Keratinocyte (primary cell): ENCODE data around the gene CNGA4. TPM values are rescaled to one million over a fixed set of nuclear protein-coding genes. Genes with fewer than 3 reads are reported as not detected.

Experiments used
- DNase-seq: peaks from one replicate; pipeline ENCODE4 v3.0.0-alpha.2; 2011; ENCODE audit warnings: low read depth, missing footprints, low spot score
- FAIRE-seq: peaks from 2 replicates; lab custom pipeline; 2011; peaks lifted over from hg19 to GRCh38; lab: Jason Lieb, UNC
- H2AFZ ChIP-seq: 2 replicates; pipeline ENCODE4 v1.6.0; 2012; ENCODE audit warnings: low read length, control low read depth, inconsistent platforms; ENCODE audit not compliant: control insufficient read depth
- H3K27ac ChIP-seq: 2 replicates; pipeline ENCODE4 v1.5.1; 2011; ENCODE audit warnings: low read length; ENCODE audit not compliant: control insufficient read depth, insufficient read depth
- H3K27me3 ChIP-seq: 3 replicates; pipeline ENCODE4 v1.6.0; 2011; ENCODE audit warnings: low read length; ENCODE audit not compliant: control insufficient read depth, insufficient read depth; ENCODE audit errors: extremely low read depth
- H3K36me3 ChIP-seq, 2 experiments: 2 replicates in 1 of 2; 3 replicates in 1 of 2; pipeline ENCODE4 v1.5.1; 2011; ENCODE audit warnings: low read length in 2 of 2, mild to moderate bottlenecking in 1 of 2; ENCODE audit not compliant: control insufficient read depth in 2 of 2, insufficient read depth in 2 of 2; ENCODE audit errors: extremely low read depth in 1 of 2
- H3K4me1 ChIP-seq: 3 replicates; pipeline ENCODE4 v1.5.1; 2011; ENCODE audit warnings: low read length; ENCODE audit not compliant: control insufficient read depth, insufficient read depth; ENCODE audit errors: extremely low read depth
- H3K4me2 ChIP-seq: 3 replicates; pipeline ENCODE4 v1.6.0; 2011; ENCODE audit warnings: low read depth, low read length; ENCODE audit not compliant: control insufficient read depth, insufficient read depth; ENCODE audit errors: extremely low read depth
- H3K4me3 ChIP-seq, 3 experiments: fragments of 200-600 bp in 1 of 3; sonication (generic) in 1 of 3; 2 replicates in 2 of 3; 3 replicates in 1 of 3; pipeline ENCODE4 v1.5.1; 2011 to 2016; ENCODE audit warnings: low read length in 3 of 3, mild to moderate bottlenecking in 3 of 3, control low read depth in 2 of 3, inconsistent platforms in 1 of 3, low read depth in 1 of 3, mixed read lengths in 1 of 3, mixed run types in 1 of 3, moderate library complexity in 1 of 3; ENCODE audit not compliant: control insufficient read depth in 2 of 3, insufficient read depth in 2 of 3; ENCODE audit errors: extremely low read depth in 1 of 3
- H3K79me2 ChIP-seq: 2 replicates; pipeline ENCODE4 v1.6.0; 2012; ENCODE audit warnings: low read length; ENCODE audit not compliant: control insufficient read depth, insufficient read depth
- H3K9ac ChIP-seq: 3 replicates; pipeline ENCODE4 v1.6.0; 2011; ENCODE audit warnings: low read length; ENCODE audit not compliant: control insufficient read depth, insufficient read depth; ENCODE audit errors: extremely low read depth
- H3K9me1 ChIP-seq: 3 replicates; pipeline ENCODE4 v1.6.0; 2011; ENCODE audit warnings: low read length; ENCODE audit not compliant: control insufficient read depth, insufficient read depth; ENCODE audit errors: extremely low read depth
- H3K9me3 ChIP-seq: 2 replicates; pipeline ENCODE4 v1.5.1; 2012; ENCODE audit warnings: low read depth, low read length; ENCODE audit not compliant: control insufficient read depth
- H4K20me1 ChIP-seq: 3 replicates; pipeline ENCODE4 v1.6.0; 2011; ENCODE audit warnings: low read length; ENCODE audit not compliant: control insufficient read depth, insufficient read depth; ENCODE audit errors: extremely low read depth
- EZH2 ChIP-seq: IDR thresholded peaks from one replicate; pipeline ENCODE4 v1.6.1; 2012; ENCODE audit warnings: inconsistent platforms, mild to moderate bottlenecking, low read length, moderate library complexity
- dilution Hi-C: fragments of 300-500 bp; cut with MboI; formaldehyde crosslinking; loops from one replicate; pipeline ENCODE4 v1.7.0; 2020; ENCODE audit warnings: low sequenced_read_pairs; ENCODE audit not compliant: extremely low pct_ligation_motif_present
- polyA plus RNA-seq, 5 experiments: library from polyadenylated mRNA; depleted of rRNA in 3 of 5; stranded (reverse) in 3 of 5; stranded (forward) in 1 of 5; unstranded in 1 of 5; fragments of >200 nt; gene quantifications; 1 replicate in 1 of 5; 2 replicates in 3 of 5; 3 replicates in 1 of 5; pipeline versions ENCODE4 v1.2.1 to v1.2.3, GENCODE V29; 2011 to 2012; ENCODE audit warnings: missing spikeins in 2 of 5, low read depth in 1 of 5, low replicate concordance in 1 of 5
- TF ChIP-seq, protein P1 (sequence below), 3 experiments: IDR thresholded peaks in 1 of 3; conservative IDR thresholded peaks in 1 of 3; optimal IDR thresholded peaks in 1 of 3; 2 replicates in 2 of 3; 3 replicates in 1 of 3; pipeline versions ENCODE3 to v1.5.1; 2011; ENCODE audit warnings: low read length in 3 of 3, mild to moderate bottlenecking in 3 of 3, moderate library complexity in 2 of 3, control low read depth in 1 of 3, inconsistent platforms in 1 of 3; ENCODE audit not compliant: insufficient read depth in 2 of 3; ENCODE audit errors: extremely low read depth in 1 of 3

The CNGA4 gene
- polyA plus RNA-seq, 1 donor (not counting 4 experiments of a cell fraction or from before 2014, with no cell fraction given) = 0.09 TPM

DNA sequence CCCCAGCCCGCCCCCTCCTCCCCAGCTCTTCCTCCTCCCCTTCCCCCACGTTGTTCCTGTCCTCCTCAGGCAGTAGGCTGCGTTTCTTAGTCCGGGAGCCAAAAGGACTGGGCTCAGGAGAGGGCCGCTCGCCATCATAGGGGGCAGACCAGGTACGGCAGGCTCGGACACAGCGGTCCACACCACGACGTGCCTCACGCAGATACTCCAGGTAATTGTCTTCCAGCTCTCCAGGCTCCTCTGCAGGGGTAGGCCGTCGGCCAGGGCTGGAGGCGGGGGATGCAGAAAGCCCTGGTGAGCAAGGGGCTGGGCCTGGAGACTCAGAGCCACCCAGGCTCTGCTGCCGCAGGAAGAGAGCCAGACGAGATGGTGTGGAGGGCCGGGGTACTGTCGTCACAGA is 21.2 kb upstream of the CNGA4 start:
- no peaks in the 10 kb centered on the region for H3K27me3 ChIP-seq
- FAIRE-seq (no peak), DNase-seq (no peak)
- peaks cover 3% of the 10 kb centered on the region for H3K79me2 ChIP-seq
- H3K9me3 ChIP-seq = no peaks in the 10 kb centered on the region
- H3K4me1 ChIP-seq = peaks cover 18% of the 10 kb centered on the region
- H3K9me1 ChIP-seq = no peaks in the 10 kb centered on the region
- H3K27ac ChIP-seq = no peak overlapping the region
- no peak overlapping the region for H3K4me3 ChIP-seq
- peaks cover 28% of the 10 kb centered on the region in 2 experiments for H3K36me3 ChIP-seq
- no peak overlapping the region for H3K4me2 ChIP-seq
- H2AFZ ChIP-seq = no peak overlapping the region
- dilution Hi-C loops = no loop called here
- no peaks in the 10 kb centered on the region for H4K20me1 ChIP-seq
- TF ChIP-seq, protein P1, sequence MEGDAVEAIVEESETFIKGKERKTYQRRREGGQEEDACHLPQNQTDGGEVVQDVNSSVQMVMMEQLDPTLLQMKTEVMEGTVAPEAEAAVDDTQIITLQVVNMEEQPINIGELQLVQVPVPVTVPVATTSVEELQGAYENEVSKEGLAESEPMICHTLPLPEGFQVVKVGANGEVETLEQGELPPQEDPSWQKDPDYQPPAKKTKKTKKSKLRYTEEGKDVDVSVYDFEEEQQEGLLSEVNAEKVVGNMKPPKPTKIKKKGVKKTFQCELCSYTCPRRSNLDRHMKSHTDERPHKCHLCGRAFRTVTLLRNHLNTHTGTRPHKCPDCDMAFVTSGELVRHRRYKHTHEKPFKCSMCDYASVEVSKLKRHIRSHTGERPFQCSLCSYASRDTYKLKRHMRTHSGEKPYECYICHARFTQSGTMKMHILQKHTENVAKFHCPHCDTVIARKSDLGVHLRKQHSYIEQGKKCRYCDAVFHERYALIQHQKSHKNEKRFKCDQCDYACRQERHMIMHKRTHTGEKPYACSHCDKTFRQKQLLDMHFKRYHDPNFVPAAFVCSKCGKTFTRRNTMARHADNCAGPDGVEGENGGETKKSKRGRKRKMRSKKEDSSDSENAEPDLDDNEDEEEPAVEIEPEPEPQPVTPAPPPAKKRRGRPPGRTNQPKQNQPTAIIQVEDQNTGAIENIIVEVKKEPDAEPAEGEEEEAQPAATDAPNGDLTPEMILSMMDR (optimal IDR thresholded peaks at IDR 0.05 in 1 of 3, IDR thresholded peaks at IDR 0.05 in 1 of 3, conservative IDR thresholded peaks at IDR 0.05 in 1 of 3; ENCODE audit: extremely low read depth in 1 of 3, insufficient read depth in 2 of 3, low read length in 3 of 3) = no peak
- no peak for TF ChIP-seq EZH2
- no peak overlapping the region for H3K9ac ChIP-seq

GRCh38 chr11:6219359-6219758 is 19.5 kb upstream of the CNGA4 start:
- peak overlapping the region; percentile 72 for H3K27ac ChIP-seq
- TF ChIP-seq EZH2 = no peak
- TF ChIP-seq, protein P1 (optimal IDR thresholded peaks at IDR 0.05 in 1 of 3, IDR thresholded peaks at IDR 0.05 in 1 of 3, conservative IDR thresholded peaks at IDR 0.05 in 1 of 3; ENCODE audit: extremely low read depth in 1 of 3, insufficient read depth in 2 of 3, low read length in 3 of 3) = no peak
- no peaks in the 10 kb centered on the region for H3K27me3 ChIP-seq
- dilution Hi-C loops = no loop called here
- H3K9me1 ChIP-seq = no peaks in the 10 kb centered on the region
- H3K79me2 ChIP-seq = peaks cover 3% of the 10 kb centered on the region
- H3K9ac ChIP-seq = peak overlapping the region; percentile 6
- peaks cover 22 to 34% of the 10 kb centered on the region in 2 experiments for H3K36me3 ChIP-seq
- H3K4me1 ChIP-seq = peaks cover 18% of the 10 kb centered on the region
- H3K4me2 ChIP-seq = peak overlapping the region; percentile 69
- H4K20me1 ChIP-seq = no peaks in the 10 kb centered on the region
- DNase-seq = peak; percentile 15
- FAIRE-seq = peak; percentile 79
- no peak overlapping the region for H2AFZ ChIP-seq
- H3K4me3 ChIP-seq = no peak overlapping the region
- H3K9me3 ChIP-seq = no peaks in the 10 kb centered on the region
